ENCODE data around the gene PIANP. TPM values are rescaled to one million over a fixed set of nuclear protein-coding genes. Genes with fewer than 3 reads are reported as not detected.

The PIANP gene
- total RNA-seq, 1 experiment from 2014 or later = not detected

DNA sequence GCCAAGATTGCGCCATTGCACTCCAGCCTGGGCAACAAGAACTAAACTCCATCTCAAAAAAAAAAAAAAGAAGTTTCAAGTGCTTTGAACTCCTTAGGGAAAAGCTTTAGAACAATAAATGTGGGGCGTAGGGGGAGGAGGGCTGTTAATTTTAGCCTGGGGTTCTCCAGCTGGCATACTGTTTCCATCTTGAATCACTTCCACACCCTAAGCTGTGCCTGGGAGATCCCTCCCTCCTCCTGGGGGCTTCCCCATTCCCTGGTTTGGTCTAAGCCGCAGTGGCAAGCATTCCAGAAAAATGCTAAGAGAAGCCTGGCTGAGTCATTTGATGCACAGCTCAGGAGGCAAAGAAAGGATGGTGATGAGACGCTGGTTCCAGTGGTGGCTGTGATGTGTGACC lies 9.1 kb downstream of the PIANP start:
- Histone ChIP-seq H2AFZ (ENCODE audit: low read depth, low read length, poor library complexity, severe bottlenecking) (no peak overlapping the region), H3K79me2 (ENCODE audit: insufficient read depth, low read length) (peaks cover 42% of the 10 kb centered on the region), H3K9me2 (ENCODE audit: insufficient read depth) (no peaks in the 10 kb centered on the region), H3K27me3 (ENCODE audit: insufficient read depth, low read length) (no peaks in the 10 kb centered on the region), H3K9me3 (ENCODE audit: control insufficient read depth in 1 of 2, insufficient read depth in 1 of 2, low read depth in 1 of 2, low read length in 2 of 2) (no peaks in the 10 kb centered on the region), H3K27ac (ENCODE audit: low read depth, low read length) (no peak overlapping the region), H3K4me1 (ENCODE audit: control insufficient read depth in 1 of 2, insufficient read depth in 2 of 2, low read length in 2 of 2) (peaks cover 9 to 21% of the 10 kb centered on the region in 2 experiments), H3K36me3 (ENCODE audit: control insufficient read depth in 1 of 2, insufficient read depth in 2 of 2, low read length in 2 of 2) (no peaks in the 10 kb centered on the region; a peak in 1 of 4 replicates), H3K9ac (ENCODE audit: low read length) (no peak overlapping the region), H3K4me3 (replicated peaks in 1 of 2; ENCODE audit: low read depth in 1 of 2, low read length in 2 of 2) (no peak overlapping the region), H4K20me1 (ENCODE audit: insufficient read depth) (no peaks in the 10 kb centered on the region), H3K4me2 (ENCODE audit: low read length) (no peak overlapping the region)
- intact Hi-C loops (cut with micrococcal nuclease) = no loop called here
- no TSS peak for BruUV-seq (replicated peaks)
- DNase-seq (ENCODE audit: low read depth, low spot score) (no peak), ATAC-seq (no peak)
- ChIA-PET CTCF (no interaction called here), RAD21 (ENCODE audit: low non-redundant PET in 1 of 2, low total read pairs in 2 of 2, uncharacterized antibody in 2 of 2, unreplicated experiment in 2 of 2) (no interaction called here), POLR2A (no interaction called here)
- TF ChIP-seq EZH2phosphoT487 (IDR thresholded peaks at IDR 0.05; ENCODE audit: borderline replicate concordance) (no peak), ELF1 (IDR thresholded peaks at IDR 0.05; ENCODE audit: borderline replicate concordance, low read depth) (no peak), ZFX (IDR thresholded peaks at IDR 0.05) (no peak), POLR2AphosphoS5 (IDR thresholded peaks at IDR 0.05; ENCODE audit: low read depth, low read length) (no peak)
- TF ChIP-seq, protein P1, sequence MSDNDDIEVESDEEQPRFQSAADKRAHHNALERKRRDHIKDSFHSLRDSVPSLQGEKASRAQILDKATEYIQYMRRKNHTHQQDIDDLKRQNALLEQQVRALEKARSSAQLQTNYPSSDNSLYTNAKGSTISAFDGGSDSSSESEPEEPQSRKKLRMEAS (IDR thresholded peaks at IDR 0.05) = no peak
- TF ChIP-seq, protein P2, sequence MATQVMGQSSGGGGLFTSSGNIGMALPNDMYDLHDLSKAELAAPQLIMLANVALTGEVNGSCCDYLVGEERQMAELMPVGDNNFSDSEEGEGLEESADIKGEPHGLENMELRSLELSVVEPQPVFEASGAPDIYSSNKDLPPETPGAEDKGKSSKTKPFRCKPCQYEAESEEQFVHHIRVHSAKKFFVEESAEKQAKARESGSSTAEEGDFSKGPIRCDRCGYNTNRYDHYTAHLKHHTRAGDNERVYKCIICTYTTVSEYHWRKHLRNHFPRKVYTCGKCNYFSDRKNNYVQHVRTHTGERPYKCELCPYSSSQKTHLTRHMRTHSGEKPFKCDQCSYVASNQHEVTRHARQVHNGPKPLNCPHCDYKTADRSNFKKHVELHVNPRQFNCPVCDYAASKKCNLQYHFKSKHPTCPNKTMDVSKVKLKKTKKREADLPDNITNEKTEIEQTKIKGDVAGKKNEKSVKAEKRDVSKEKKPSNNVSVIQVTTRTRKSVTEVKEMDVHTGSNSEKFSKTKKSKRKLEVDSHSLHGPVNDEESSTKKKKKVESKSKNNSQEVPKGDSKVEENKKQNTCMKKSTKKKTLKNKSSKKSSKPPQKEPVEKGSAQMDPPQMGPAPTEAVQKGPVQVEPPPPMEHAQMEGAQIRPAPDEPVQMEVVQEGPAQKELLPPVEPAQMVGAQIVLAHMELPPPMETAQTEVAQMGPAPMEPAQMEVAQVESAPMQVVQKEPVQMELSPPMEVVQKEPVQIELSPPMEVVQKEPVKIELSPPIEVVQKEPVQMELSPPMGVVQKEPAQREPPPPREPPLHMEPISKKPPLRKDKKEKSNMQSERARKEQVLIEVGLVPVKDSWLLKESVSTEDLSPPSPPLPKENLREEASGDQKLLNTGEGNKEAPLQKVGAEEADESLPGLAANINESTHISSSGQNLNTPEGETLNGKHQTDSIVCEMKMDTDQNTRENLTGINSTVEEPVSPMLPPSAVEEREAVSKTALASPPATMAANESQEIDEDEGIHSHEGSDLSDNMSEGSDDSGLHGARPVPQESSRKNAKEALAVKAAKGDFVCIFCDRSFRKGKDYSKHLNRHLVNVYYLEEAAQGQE (IDR thresholded peaks at IDR 0.05; ENCODE audit: low read depth) = no peak
- TF ChIP-seq, protein P3, sequence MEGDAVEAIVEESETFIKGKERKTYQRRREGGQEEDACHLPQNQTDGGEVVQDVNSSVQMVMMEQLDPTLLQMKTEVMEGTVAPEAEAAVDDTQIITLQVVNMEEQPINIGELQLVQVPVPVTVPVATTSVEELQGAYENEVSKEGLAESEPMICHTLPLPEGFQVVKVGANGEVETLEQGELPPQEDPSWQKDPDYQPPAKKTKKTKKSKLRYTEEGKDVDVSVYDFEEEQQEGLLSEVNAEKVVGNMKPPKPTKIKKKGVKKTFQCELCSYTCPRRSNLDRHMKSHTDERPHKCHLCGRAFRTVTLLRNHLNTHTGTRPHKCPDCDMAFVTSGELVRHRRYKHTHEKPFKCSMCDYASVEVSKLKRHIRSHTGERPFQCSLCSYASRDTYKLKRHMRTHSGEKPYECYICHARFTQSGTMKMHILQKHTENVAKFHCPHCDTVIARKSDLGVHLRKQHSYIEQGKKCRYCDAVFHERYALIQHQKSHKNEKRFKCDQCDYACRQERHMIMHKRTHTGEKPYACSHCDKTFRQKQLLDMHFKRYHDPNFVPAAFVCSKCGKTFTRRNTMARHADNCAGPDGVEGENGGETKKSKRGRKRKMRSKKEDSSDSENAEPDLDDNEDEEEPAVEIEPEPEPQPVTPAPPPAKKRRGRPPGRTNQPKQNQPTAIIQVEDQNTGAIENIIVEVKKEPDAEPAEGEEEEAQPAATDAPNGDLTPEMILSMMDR (IDR thresholded peaks at IDR 0.05 in 2 of 3, conservative IDR thresholded peaks at IDR 0.05 in 1 of 3; ENCODE audit: borderline replicate concordance in 1 of 3, insufficient read depth in 1 of 3, low read depth in 2 of 3, low read length in 2 of 3) = no peak
